WTC11 (cell line): ENCODE results near the gene C19orf53.

Source experiments
- ATF3 ChIP-seq: sonication (generic); formaldehyde crosslinking; conservative IDR thresholded peaks from 2 replicates; pipeline ENCODE4 v1.8.1; 2022; ENCODE audit warnings: mild to moderate bottlenecking, missing genetic modification reagents
- CREB1 ChIP-seq: sonication (generic); formaldehyde crosslinking; IDR thresholded peaks from 2 replicates; pipeline ENCODE4 v1.8.0; 2023; ENCODE audit warnings: mild to moderate bottlenecking, missing genetic modification reagents
- CTCF ChIP-seq: fragments of 200-600 bp; IDR thresholded peaks from 2 replicates; pipeline ENCODE4 v1.8.0; 2022; ENCODE audit warnings: antibody characterized with exemption
- E2F4 ChIP-seq: sonication (generic); formaldehyde crosslinking; IDR thresholded peaks from 2 replicates; pipeline ENCODE4 v1.8.1; 2022; ENCODE audit warnings: low read depth, mild to moderate bottlenecking, moderate library complexity, missing genetic modification reagents, borderline replicate concordance
- FOXP4 ChIP-seq: sonication (generic); formaldehyde crosslinking; IDR thresholded peaks from 2 replicates; pipeline ENCODE4 v1.8.0; 2022; ENCODE audit warnings: mild to moderate bottlenecking, missing genetic modification reagents
- JUN ChIP-seq: sonication (generic); formaldehyde crosslinking; IDR thresholded peaks from 2 replicates; pipeline ENCODE4 v1.8.0; 2023; ENCODE audit warnings: mild to moderate bottlenecking, missing genetic modification reagents
- MAX ChIP-seq: sonication (generic); formaldehyde crosslinking; IDR thresholded peaks from 2 replicates; pipeline ENCODE4 v1.8.0; 2022; ENCODE audit warnings: mild to moderate bottlenecking, missing genetic modification reagents
- MLX ChIP-seq: sonication (generic); formaldehyde crosslinking; IDR thresholded peaks from 2 replicates; pipeline ENCODE4 v1.8.1; 2023; ENCODE audit warnings: mild to moderate bottlenecking, missing genetic modification reagents, moderate library complexity
- PRRX2 ChIP-seq: fragments of 250-450 bp; sonication (Bioruptor Pico); IDR thresholded peaks from 2 replicates; pipeline ENCODE4 v1.8.0; 2021; ENCODE audit warnings: mild to moderate bottlenecking
- TCF7 ChIP-seq: sonication (generic); formaldehyde crosslinking; IDR thresholded peaks from 2 replicates; pipeline ENCODE4 v1.8.0; 2022; ENCODE audit warnings: mild to moderate bottlenecking, low read depth, missing genetic modification reagents, moderate library complexity

GRCh38 chr19:13817018-13817614, 42.9 kb downstream of the C19orf53 start:
- TF ChIP-seq CTCF (no peak), PRRX2 (CRISPR knock-in tag) (no peak), FOXP4 (CRISPR knock-in tag) (no peak), TCF7 (CRISPR knock-in tag) (no peak), E2F4 (CRISPR knock-in tag) (no peak), CREB1 (no peak), MAX (CRISPR knock-in tag) (no peak), ATF3 (CRISPR knock-in tag) (no peak), MLX (CRISPR knock-in tag) (no peak), JUN (CRISPR knock-in tag) (no peak)
